ENCODE measurements around the gene ABL2.
A peak's percentile ranks its signal among the peaks of the same experiment; 100 is the strongest.
"Not testable (repeated sequence)": the region's sequence is repeated elsewhere in the genome, so short reads cannot be mapped to it uniquely, and the experiment has no call there.

ABL2 gene

DNA sequence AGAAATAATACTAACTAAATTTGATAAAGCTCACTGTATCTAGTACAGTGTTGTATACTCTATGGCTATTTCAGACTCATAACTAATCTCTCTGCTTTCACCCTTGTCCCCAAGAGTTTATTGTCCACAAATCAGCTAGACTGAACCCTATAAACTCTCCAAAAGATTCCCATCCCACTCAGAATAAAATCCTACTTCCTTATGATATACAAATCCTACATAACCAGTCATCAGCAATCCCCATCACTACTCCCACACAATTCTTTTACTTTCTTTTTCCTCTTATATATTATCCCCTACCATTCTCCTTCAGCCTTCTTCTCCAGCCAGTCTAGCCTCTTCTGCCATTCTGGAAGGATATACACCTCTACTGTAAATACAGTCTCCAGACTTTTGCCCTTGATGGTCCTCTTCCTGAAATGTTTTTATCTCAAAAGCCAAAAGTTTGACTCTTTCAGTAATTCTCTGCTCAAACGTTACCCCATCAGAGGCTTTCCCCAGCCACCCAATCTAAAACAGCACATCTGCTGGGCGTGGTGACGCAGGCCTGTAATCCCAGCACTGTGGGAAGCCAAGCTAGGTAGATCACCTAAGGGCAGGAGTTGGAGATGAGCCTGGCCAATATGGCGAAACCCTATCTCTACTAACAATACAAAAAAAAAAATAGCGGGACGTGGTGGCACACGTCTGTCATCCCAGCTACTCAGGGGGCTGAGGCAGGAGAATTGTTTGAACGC is 41.6 kb downstream of the ABL2 start:
- no peaks in the 10 kb centered on the region for H3K27me3 ChIP-seq (replicated peaks; ENCODE audit: control insufficient read depth, insufficient read depth, low read length)
- no peak for DNase-seq (ENCODE audit: low read depth)
- no peak overlapping the region for H3K9ac ChIP-seq (ENCODE audit: low read length)
- peaks cover 3% of the 10 kb centered on the region for H3K36me3 ChIP-seq (ENCODE audit: control insufficient read depth, insufficient read depth, low read length, severe bottlenecking)
- peaks cover 3% of the 10 kb centered on the region for H3K4me1 ChIP-seq (ENCODE audit: control insufficient read depth, insufficient read depth, low read length)
- H3K4me3 ChIP-seq (ENCODE audit: low read length) = no peak overlapping the region
- no peaks in the 10 kb centered on the region for H3K9me3 ChIP-seq (ENCODE audit: control insufficient read depth, low read length)

GRCh38 chr1:179187043-179187442 is 42.4 kb downstream of the ABL2 start:
- Histone ChIP-seq H3K36me3 (ENCODE audit: control insufficient read depth, insufficient read depth, low read length, severe bottlenecking) (peaks cover 3% of the 10 kb centered on the region), H3K4me1 (ENCODE audit: control insufficient read depth, insufficient read depth, low read length) (peaks cover 3% of the 10 kb centered on the region), H3K9me3 (ENCODE audit: control insufficient read depth, low read length) (no peaks in the 10 kb centered on the region), H3K27me3 (replicated peaks; ENCODE audit: control insufficient read depth, insufficient read depth, low read length) (no peaks in the 10 kb centered on the region), H3K9ac (ENCODE audit: low read length) (no peak overlapping the region), H3K4me3 (ENCODE audit: low read length) (no peak overlapping the region)
- DNase-seq (ENCODE audit: low read depth) = peak; percentile 53

DNA sequence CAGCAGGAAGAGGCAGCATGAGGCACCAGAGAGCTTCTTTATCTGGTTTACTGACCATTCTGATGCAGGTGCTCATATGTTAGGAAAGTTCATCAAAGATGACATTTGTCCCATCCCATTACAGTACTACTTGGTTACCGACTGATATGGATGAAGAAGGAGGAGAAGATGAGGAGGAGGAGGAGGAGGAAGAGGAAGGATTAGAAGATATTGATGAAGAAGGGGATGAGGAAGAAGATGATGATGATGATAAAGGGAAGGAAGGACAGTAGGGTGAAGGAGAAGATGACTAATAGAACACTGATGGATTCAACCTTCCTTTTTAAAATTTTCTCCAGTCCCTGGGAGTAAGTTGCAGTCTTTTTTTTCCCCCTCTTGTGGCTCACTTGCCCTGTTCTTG is 45.1 kb downstream of the ABL2 start:
- Histone ChIP-seq H3K4me1 (ENCODE audit: control insufficient read depth, insufficient read depth, low read length) (peaks cover 7% of the 10 kb centered on the region), H3K4me3 (ENCODE audit: low read length) (no peak overlapping the region), H3K9me3 (ENCODE audit: control insufficient read depth, low read length) (no peaks in the 10 kb centered on the region), H3K36me3 (ENCODE audit: control insufficient read depth, insufficient read depth, low read length, severe bottlenecking) (peaks cover under 1% of the 10 kb centered on the region), H3K9ac (ENCODE audit: low read length) (no peak overlapping the region), H3K27me3 (replicated peaks; ENCODE audit: control insufficient read depth, insufficient read depth, low read length) (no peaks in the 10 kb centered on the region)
- DNase-seq (ENCODE audit: low read depth) = no peak

- H3K36me3 ChIP-seq (ENCODE audit: control insufficient read depth, insufficient read depth, low read length, severe bottlenecking) = no peaks in the 10 kb centered on the region
- H3K4me1 ChIP-seq (ENCODE audit: control insufficient read depth, insufficient read depth, low read length) = peaks cover 12% of the 10 kb centered on the region
- DNase-seq (ENCODE audit: low read depth) = no peak
- no peaks in the 10 kb centered on the region for H3K9me3 ChIP-seq (ENCODE audit: control insufficient read depth, low read length)
- no peak overlapping the region for H3K4me3 ChIP-seq (ENCODE audit: low read length)
- H3K9ac ChIP-seq (ENCODE audit: low read length) = no peak overlapping the region
- no peaks in the 10 kb centered on the region for H3K27me3 ChIP-seq (replicated peaks; ENCODE audit: control insufficient read depth, insufficient read depth, low read length)
Measured at GRCh38 chr1:179183857-179184256, 45.6 kb downstream of the ABL2 start.

- Histone ChIP-seq H3K4me3 (ENCODE audit: low read length) (no peak overlapping the region), H3K36me3 (ENCODE audit: control insufficient read depth, insufficient read depth, low read length, severe bottlenecking) (no peaks in the 10 kb centered on the region), H3K27me3 (replicated peaks; ENCODE audit: control insufficient read depth, insufficient read depth, low read length) (no peaks in the 10 kb centered on the region), H3K9ac (ENCODE audit: low read length) (no peak overlapping the region), H3K4me1 (ENCODE audit: control insufficient read depth, insufficient read depth, low read length) (peaks cover 52% of the 10 kb centered on the region), H3K9me3 (ENCODE audit: control insufficient read depth, low read length) (no peaks in the 10 kb centered on the region)
- DNase-seq (ENCODE audit: low read depth) = peak; percentile 61
Measured at GRCh38 chr1:179178950-179179349, 50.5 kb downstream of the ABL2 start.

DNA sequence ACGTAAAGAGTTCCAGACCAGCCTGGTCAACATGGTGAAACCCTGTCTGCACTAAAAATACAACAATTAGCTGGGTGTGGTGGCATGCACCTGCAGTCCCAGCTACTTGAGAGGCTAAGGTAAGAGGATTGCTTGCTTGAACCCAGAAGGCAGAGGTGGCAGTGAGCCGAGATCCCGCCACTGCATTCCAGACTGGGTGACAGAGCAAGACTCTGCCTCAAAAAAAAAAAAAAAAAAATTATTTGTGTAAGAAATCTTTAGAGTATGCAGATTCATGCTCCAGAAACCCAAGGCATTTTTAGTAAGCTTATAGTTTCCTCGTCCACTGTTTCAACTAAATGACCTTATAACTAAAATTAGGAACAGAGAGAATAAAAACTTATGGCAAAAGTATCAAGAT is 51.3 kb downstream of the ABL2 start:
- no peak overlapping the region for H3K9ac ChIP-seq (ENCODE audit: low read length)
- no peak overlapping the region for H3K4me3 ChIP-seq (ENCODE audit: low read length)
- peak; percentile 36 for DNase-seq (ENCODE audit: low read depth)
- no peaks in the 10 kb centered on the region for H3K27me3 ChIP-seq (replicated peaks; ENCODE audit: control insufficient read depth, insufficient read depth, low read length)
- peaks cover 52% of the 10 kb centered on the region for H3K4me1 ChIP-seq (ENCODE audit: control insufficient read depth, insufficient read depth, low read length)
- H3K36me3 ChIP-seq (ENCODE audit: control insufficient read depth, insufficient read depth, low read length, severe bottlenecking) = no peaks in the 10 kb centered on the region
- H3K9me3 ChIP-seq (ENCODE audit: control insufficient read depth, low read length) = no peaks in the 10 kb centered on the region

DNA sequence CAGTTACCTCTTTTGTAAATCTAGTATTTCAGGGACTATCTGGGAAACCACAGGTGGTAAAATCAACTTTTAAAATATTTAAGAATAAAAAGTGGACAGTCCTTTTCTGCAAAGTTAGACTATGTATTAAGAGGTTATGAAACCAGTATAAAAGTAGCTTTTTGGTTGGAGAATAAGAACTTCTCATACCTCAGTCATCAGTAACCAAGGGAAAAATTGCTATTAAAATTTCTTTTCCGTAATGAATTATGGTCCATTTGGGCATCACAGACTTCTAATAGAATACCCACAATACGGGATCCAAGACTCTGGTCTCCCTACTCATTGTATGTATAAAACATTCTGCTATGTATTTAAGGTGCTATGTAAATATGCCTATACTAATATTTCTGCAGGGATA is 51.9 kb downstream of the ABL2 start:
- no peaks in the 10 kb centered on the region for H3K27me3 ChIP-seq (replicated peaks; ENCODE audit: control insufficient read depth, insufficient read depth, low read length)
- no peaks in the 10 kb centered on the region for H3K36me3 ChIP-seq (ENCODE audit: control insufficient read depth, insufficient read depth, low read length, severe bottlenecking)
- H3K9ac ChIP-seq (ENCODE audit: low read length) = no peak overlapping the region
- peak overlapping the region; percentile 43 for H3K4me3 ChIP-seq (ENCODE audit: low read length)
- peak; percentile 13 for DNase-seq (ENCODE audit: low read depth)
- H3K4me1 ChIP-seq (ENCODE audit: control insufficient read depth, insufficient read depth, low read length) = peaks cover 52% of the 10 kb centered on the region
- H3K9me3 ChIP-seq (ENCODE audit: control insufficient read depth, low read length) = no peaks in the 10 kb centered on the region

GRCh38 chr1:179177182-179177581 is 52.3 kb downstream of the ABL2 start:
- H3K4me3 ChIP-seq (ENCODE audit: low read length) = peak overlapping the region; percentile 43
- peaks cover 52% of the 10 kb centered on the region for H3K4me1 ChIP-seq (ENCODE audit: control insufficient read depth, insufficient read depth, low read length)
- DNase-seq (ENCODE audit: low read depth) = peak; percentile 82
- no peak overlapping the region for H3K9ac ChIP-seq (ENCODE audit: low read length)
- no peaks in the 10 kb centered on the region for H3K9me3 ChIP-seq (ENCODE audit: control insufficient read depth, low read length)
- no peaks in the 10 kb centered on the region for H3K36me3 ChIP-seq (ENCODE audit: control insufficient read depth, insufficient read depth, low read length, severe bottlenecking)
- H3K27me3 ChIP-seq (replicated peaks; ENCODE audit: control insufficient read depth, insufficient read depth, low read length) = no peaks in the 10 kb centered on the region

GRCh38 chr1:179175011-179175841 is 54.3 kb downstream of the ABL2 start:
- Histone ChIP-seq H3K36me3 (ENCODE audit: control insufficient read depth, insufficient read depth, low read length, severe bottlenecking) (no peaks in the 10 kb centered on the region), H3K4me3 (ENCODE audit: low read length) (peak overlapping the region; percentile 5), H3K4me1 (ENCODE audit: control insufficient read depth, insufficient read depth, low read length) (peaks cover 51% of the 10 kb centered on the region), H3K9me3 (ENCODE audit: control insufficient read depth, low read length) (no peaks in the 10 kb centered on the region), H3K27me3 (replicated peaks; ENCODE audit: control insufficient read depth, insufficient read depth, low read length) (no peaks in the 10 kb centered on the region), H3K9ac (ENCODE audit: low read length) (peak overlapping the region; percentile 24)
- DNase-seq (ENCODE audit: low read depth) = peak; percentile 78

DNA sequence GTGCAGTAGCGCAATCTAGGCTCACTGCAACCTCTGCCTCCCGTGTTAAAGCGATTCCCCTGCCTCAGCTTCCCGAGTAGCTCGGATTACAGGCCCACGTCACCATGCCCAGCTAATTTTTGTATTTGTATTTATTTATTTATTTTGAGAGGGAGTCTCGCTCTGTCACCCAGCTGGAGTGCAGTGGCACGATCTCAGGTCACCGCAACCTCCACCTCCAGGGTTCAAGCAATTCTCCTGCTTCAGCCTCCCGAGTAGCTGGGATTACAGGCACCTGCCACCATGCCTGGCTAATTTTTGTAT is 59.1 kb downstream of the ABL2 start:
- not testable (repeated sequence) for DNase-seq (ENCODE audit: low read depth); H3K27me3 ChIP-seq (replicated peaks; ENCODE audit: control insufficient read depth, insufficient read depth, low read length); H3K4me3 ChIP-seq (ENCODE audit: low read length); H3K9me3 ChIP-seq (ENCODE audit: control insufficient read depth, low read length); H3K9ac ChIP-seq (ENCODE audit: low read length); H3K36me3 ChIP-seq (ENCODE audit: control insufficient read depth, insufficient read depth, low read length, severe bottlenecking)
- peaks cover 38% of the 10 kb centered on the region for H3K4me1 ChIP-seq (ENCODE audit: control insufficient read depth, insufficient read depth, low read length)

- peak overlapping the region; percentile 35 for H3K4me3 ChIP-seq (ENCODE audit: low read length)
- H3K27me3 ChIP-seq (replicated peaks; ENCODE audit: control insufficient read depth, insufficient read depth, low read length) = no peaks in the 10 kb centered on the region
- peaks cover 33% of the 10 kb centered on the region for H3K4me1 ChIP-seq (ENCODE audit: control insufficient read depth, insufficient read depth, low read length)
- peak; percentile 86 for DNase-seq (ENCODE audit: low read depth)
- no peaks in the 10 kb centered on the region for H3K36me3 ChIP-seq (ENCODE audit: control insufficient read depth, insufficient read depth, low read length, severe bottlenecking)
- no peaks in the 10 kb centered on the region for H3K9me3 ChIP-seq (ENCODE audit: control insufficient read depth, low read length)
- peak overlapping the region; percentile 65 for H3K9ac ChIP-seq (ENCODE audit: low read length)
Measured at GRCh38 chr1:179169616-179170467, 59.6 kb downstream of the ABL2 start.

Measured in adipocyte (in vitro differentiated cells).